ENCODE measurements around the gene TRIM7. TPM values are rescaled to one million over a fixed set of nuclear protein-coding genes. Genes with fewer than 3 reads are reported as not detected.

The TRIM7 gene
- total RNA-seq, 1 experiment from 2014 or later: 30.2 TPM

DNA sequence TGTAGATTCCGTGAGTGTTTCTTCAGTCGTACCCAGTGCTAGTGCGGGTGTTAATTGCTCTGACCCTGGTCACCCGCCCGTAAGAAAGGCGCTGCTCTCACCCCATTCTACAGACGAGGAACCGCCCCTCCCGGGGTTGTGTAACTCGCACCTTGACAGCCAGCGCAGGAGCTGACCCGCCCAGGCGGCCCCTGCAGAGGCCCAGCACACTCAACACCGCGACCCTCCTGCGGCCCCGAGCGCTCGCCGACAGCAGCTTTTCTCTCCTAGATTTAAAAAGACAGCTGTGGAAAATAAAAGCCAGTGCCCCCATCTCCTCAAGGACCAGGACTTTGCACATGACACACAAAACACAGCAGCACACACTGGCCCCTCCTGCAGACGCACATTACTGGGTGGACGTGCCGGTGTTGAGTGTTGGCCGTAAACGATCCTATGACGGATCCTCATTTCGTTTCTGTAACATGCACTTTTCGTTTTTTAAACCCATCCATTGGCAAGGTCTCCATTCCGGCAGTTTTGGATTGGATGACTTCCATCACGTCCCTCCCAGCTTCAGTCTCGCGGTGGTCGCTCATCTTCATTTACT is 34.7 kb downstream of the TRIM7 start:
- no peak overlapping the region for H2AFZ ChIP-seq (ENCODE audit: low read depth, low read length, poor library complexity, severe bottlenecking)
- ATAC-seq (no peak), DNase-seq (ENCODE audit: low read depth, low spot score) (no peak)
- ChIA-PET RAD21 (ENCODE audit: low non-redundant PET in 1 of 2, low total read pairs in 2 of 2, uncharacterized antibody in 2 of 2, unreplicated experiment in 2 of 2) (no interaction called here), POLR2A (interaction anchor here (0.7 to 1.0 kb wide), 3 partner anchors 34 to 52 kb away, joined by 3 to 4 read pairs (median 4); no protein-coding TSS in a partner anchor), CTCF (interaction anchor here (0.8 kb wide), 1 partner anchor 52 kb away, joined by 3 read pairs; no protein-coding TSS in a partner anchor)
- BruUV-seq (replicated peaks): no TSS peak
- peak overlapping the region; percentile 21 to 39; a peak in 3 of 4 replicates for H3K4me3 ChIP-seq (replicated peaks in 1 of 2; ENCODE audit: low read depth in 1 of 2, low read length in 2 of 2)
- TF ChIP-seq, protein P1, sequence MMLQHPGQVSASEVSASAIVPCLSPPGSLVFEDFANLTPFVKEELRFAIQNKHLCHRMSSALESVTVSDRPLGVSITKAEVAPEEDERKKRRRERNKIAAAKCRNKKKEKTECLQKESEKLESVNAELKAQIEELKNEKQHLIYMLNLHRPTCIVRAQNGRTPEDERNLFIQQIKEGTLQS (IDR thresholded peaks at IDR 0.05): no peak
- no peak for TF ChIP-seq ZNF274 (IDR thresholded peaks at IDR 0.05; ENCODE audit: low read depth, low read length)
- TF ChIP-seq SRF (IDR thresholded peaks at IDR 0.05; ENCODE audit: low read depth): no peak
- TF ChIP-seq POLR2AphosphoS5 (IDR thresholded peaks at IDR 0.05; ENCODE audit: low read depth, low read length): no peak
- no peak for TF ChIP-seq ZFX (IDR thresholded peaks at IDR 0.05)
- TF ChIP-seq ELF1 (IDR thresholded peaks at IDR 0.05; ENCODE audit: borderline replicate concordance, low read depth): no peak
- no peak for TF ChIP-seq EZH2phosphoT487 (IDR thresholded peaks at IDR 0.05; ENCODE audit: borderline replicate concordance)
- TF ChIP-seq JUND (IDR thresholded peaks at IDR 0.05): no peak
- TF ChIP-seq, protein P2, sequence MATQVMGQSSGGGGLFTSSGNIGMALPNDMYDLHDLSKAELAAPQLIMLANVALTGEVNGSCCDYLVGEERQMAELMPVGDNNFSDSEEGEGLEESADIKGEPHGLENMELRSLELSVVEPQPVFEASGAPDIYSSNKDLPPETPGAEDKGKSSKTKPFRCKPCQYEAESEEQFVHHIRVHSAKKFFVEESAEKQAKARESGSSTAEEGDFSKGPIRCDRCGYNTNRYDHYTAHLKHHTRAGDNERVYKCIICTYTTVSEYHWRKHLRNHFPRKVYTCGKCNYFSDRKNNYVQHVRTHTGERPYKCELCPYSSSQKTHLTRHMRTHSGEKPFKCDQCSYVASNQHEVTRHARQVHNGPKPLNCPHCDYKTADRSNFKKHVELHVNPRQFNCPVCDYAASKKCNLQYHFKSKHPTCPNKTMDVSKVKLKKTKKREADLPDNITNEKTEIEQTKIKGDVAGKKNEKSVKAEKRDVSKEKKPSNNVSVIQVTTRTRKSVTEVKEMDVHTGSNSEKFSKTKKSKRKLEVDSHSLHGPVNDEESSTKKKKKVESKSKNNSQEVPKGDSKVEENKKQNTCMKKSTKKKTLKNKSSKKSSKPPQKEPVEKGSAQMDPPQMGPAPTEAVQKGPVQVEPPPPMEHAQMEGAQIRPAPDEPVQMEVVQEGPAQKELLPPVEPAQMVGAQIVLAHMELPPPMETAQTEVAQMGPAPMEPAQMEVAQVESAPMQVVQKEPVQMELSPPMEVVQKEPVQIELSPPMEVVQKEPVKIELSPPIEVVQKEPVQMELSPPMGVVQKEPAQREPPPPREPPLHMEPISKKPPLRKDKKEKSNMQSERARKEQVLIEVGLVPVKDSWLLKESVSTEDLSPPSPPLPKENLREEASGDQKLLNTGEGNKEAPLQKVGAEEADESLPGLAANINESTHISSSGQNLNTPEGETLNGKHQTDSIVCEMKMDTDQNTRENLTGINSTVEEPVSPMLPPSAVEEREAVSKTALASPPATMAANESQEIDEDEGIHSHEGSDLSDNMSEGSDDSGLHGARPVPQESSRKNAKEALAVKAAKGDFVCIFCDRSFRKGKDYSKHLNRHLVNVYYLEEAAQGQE (IDR thresholded peaks at IDR 0.05; ENCODE audit: low read depth): no peak
- no peak for TF ChIP-seq RAD21 (IDR thresholded peaks at IDR 0.05; ENCODE audit: low read depth)
- TF ChIP-seq EZH2 (IDR thresholded peaks at IDR 0.05): no peak
- no peak for TF ChIP-seq FOSL1 (IDR thresholded peaks at IDR 0.05; ENCODE audit: low read depth)
- TF ChIP-seq CEBPB (IDR thresholded peaks at IDR 0.05; ENCODE audit: low read depth): no peak
- TF ChIP-seq, protein P3, sequence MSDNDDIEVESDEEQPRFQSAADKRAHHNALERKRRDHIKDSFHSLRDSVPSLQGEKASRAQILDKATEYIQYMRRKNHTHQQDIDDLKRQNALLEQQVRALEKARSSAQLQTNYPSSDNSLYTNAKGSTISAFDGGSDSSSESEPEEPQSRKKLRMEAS (IDR thresholded peaks at IDR 0.05): no peak
- H3K9ac ChIP-seq (ENCODE audit: low read length): peak overlapping the region; percentile 49
- intact Hi-C loops (cut with micrococcal nuclease): loop anchor here (5.0 kb wide), 2 partner anchors 52 to 308 kb away; partner anchors contain the start of genes TRIM41 and ZFP62
- peaks cover 18 to 58% of the 10 kb centered on the region in 2 experiments; a peak in 3 of 4 replicates for H3K4me1 ChIP-seq (ENCODE audit: control insufficient read depth in 1 of 2, insufficient read depth in 2 of 2, low read length in 2 of 2)
- H3K9me2 ChIP-seq (ENCODE audit: insufficient read depth): no peaks in the 10 kb centered on the region
- no peaks in the 10 kb centered on the region for H4K20me1 ChIP-seq (ENCODE audit: insufficient read depth)
- peak overlapping the region; percentile 74 for H3K4me2 ChIP-seq (ENCODE audit: low read length)
- H3K9me3 ChIP-seq (ENCODE audit: control insufficient read depth in 1 of 2, insufficient read depth in 1 of 2, low read depth in 1 of 2, low read length in 2 of 2): no peaks in the 10 kb centered on the region
- peak overlapping the region; percentile 55 for H3K27ac ChIP-seq (ENCODE audit: low read depth, low read length)
- H3K27me3 ChIP-seq (ENCODE audit: insufficient read depth, low read length): no peaks in the 10 kb centered on the region
- H3K36me3 ChIP-seq (ENCODE audit: control insufficient read depth in 1 of 2, insufficient read depth in 2 of 2, low read length in 2 of 2): no peaks in the 10 kb centered on the region
- H3K79me2 ChIP-seq (ENCODE audit: insufficient read depth, low read length): no peaks in the 10 kb centered on the region

All from HCT116 (cell line).